GM18498 (cell line): ENCODE data around the gene SYNCRIP.
"Not testable (repeated sequence)": the region's sequence is repeated elsewhere in the genome, so short reads cannot be mapped to it uniquely, and the experiment has no call there.

Experiments used
- ATAC-seq: cut with Tn5 transposase; IDR thresholded peaks from one replicate; pipeline ENCODE4 v1.9.1; 2021; ENCODE audit warnings: mild to moderate bottlenecking, moderate library complexity; ENCODE audit not compliant: unreplicated experiment

SYNCRIP gene

GRCh38 chr6:85642774-85643536 lies at the start of gene SYNCRIP:
Gene SYNCRIP, minus strand, starts transcription at chr6:85642886. Its CDS starts 1,447 bp downstream, at chr6:85641439.
- peak; percentile 73 for ATAC-seq

- no peak for ATAC-seq
Measured at GRCh38 chr6:85691478-85691877, 48.8 kb upstream of the SYNCRIP start.

- ATAC-seq, result no peak
Measured at GRCh38 chr6:85690071-85690470, 47.4 kb upstream of the SYNCRIP start.

GRCh38 chr6:85685713-85686112 lies 43.0 kb upstream of the SYNCRIP start:
- ATAC-seq, result peak; percentile 93

- no peak for ATAC-seq
Measured at GRCh38 chr6:85684809-85685171, 42.1 kb upstream of the SYNCRIP start.

DNA sequence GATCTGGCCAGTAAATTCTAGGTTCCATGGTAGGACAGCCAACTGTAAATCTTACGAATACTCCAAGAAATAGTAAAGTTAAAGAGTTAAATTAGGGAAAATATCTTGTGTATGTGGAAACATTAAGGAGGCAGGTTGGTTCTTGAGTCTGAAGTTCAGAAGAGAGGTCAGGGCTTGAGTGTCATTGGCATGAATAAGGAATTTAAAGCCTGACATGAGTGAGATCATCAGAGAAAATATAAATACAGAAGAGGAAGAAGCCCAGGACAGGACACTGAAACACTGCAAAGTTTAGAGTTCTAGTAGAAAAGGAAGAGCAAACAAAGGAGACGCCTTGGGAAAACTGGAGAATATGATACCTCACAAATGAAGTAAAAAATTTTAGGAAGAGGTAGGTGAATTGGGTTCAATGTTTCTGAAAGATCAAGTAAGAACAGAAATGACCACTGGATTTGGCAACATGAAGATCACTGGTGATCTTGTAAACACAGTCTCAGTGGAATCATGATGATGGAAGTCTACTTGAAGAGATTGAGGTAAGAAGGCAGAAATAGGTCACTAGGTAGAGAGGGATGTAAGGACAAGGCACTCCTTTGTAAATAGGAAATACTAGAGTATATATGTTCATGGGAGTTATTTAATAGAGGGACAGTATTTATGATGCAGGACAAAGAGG lies 41.6 kb upstream of the SYNCRIP start:
- ATAC-seq, result no peak

- not testable (repeated sequence) for ATAC-seq
Measured at GRCh38 chr6:85681899-85682298, 39.2 kb upstream of the SYNCRIP start.

GRCh38 chr6:85680388-85680787 lies 37.7 kb upstream of the SYNCRIP start:
- ATAC-seq, result no peak

DNA sequence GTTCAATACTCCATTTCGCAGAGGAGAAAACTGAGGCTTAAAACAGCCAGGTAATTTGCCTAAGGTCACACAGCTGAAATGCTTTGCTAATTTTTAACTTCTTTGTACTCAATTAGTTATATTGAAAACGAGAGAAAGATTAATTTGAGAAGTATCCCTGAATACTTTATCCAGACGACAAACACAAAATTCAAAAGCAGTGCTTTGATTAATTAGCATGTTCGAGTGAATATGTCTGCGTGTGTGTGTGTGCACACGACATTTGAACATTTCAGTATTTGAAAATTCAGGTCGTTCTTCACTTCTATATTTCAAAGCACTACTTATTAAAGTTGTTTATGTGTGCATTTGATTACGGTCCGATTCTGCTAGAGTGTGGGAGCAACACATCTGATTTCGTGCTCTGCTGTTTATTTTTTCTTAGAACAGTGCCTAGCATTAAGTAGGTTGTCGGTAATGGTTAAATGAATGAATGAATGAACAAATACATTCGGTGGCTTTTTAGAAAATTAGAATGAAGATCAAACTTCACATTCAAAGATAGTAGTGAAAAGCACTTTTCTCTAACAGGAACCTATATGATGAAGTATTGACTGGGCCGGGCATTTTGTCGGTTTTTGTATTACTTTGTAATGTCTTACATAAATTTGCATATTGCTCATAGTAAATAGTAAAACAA lies 36.9 kb upstream of the SYNCRIP start:
- ATAC-seq, result no peak

GRCh38 chr6:85678602-85679444 lies 36.1 kb upstream of the SYNCRIP start:
- ATAC-seq, result peak; percentile 78

- ATAC-seq, result no peak
Measured at GRCh38 chr6:85678026-85678601, 35.4 kb upstream of the SYNCRIP start.

- no peak for ATAC-seq
Measured at GRCh38 chr6:85677234-85677956, 34.7 kb upstream of the SYNCRIP start.

DNA sequence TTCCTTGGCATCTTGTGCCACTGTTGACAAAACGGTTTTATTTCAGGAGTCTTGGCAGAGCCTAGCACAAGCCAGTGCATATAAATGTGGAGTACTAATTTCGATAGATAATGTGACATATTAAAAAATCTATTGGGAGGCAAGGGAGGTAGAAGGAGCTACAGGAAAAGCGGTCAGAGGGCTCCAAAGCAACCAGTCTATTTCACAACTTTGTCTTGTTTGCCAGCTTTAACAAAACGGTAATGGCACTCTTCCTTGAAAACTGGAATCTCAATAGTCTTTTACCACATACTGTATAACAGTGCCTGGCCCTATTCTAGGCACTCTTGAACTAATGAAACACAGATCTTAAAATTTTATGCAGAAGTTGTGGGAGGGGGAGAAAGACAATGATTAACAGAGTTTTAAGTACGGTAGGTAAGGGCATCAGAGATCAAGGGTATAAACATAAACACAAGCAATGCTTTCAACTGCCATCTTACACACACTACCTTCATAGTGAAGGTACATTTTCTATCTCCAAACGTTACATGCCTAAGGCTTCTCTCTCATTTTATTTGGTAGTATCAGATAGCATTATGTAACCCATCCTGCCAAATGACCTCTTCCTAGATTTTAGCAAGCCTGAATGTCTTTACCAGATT lies 33.5 kb upstream of the SYNCRIP start:
- ATAC-seq, result no peak

DNA sequence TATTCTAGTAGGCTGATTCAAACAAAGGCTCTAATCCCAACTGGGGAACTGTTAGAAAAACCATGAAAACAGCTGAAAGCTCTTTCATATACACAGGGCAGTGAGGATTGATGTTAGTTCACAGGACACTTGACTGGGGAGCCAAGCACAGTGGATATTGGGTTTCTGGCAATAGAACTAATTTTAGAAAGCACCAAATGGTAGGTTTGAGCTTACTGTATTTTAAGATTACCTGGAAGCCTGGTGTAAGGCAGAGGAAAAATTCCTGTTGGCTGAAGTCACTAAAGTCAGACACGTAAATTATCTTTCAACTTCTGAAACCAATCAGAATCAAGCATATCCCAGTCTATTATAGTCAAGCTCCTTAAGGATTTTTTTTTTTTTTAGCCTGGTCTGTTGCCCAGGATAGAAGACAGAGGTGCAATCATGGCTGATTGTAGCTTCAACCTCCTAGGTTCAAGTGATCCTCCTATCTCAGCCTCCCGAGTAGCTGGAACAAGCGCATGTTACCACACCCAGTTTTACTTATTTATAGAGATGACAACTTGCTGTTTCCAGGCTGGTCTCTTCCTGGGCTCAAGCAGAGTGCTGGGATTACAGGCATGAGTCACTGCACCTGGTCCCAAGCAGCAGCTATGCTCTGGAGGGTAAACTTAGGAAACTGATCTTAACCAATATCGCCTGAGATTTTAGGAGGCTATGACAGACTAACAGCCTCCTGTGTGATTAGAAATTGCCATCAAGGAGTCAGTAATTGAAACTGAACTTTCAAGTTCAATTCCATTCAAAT lies 32.5 kb upstream of the SYNCRIP start:
- ATAC-seq, result no peak

- no peak for ATAC-seq
Measured at GRCh38 chr6:85674604-85675003, 31.9 kb upstream of the SYNCRIP start.

DNA sequence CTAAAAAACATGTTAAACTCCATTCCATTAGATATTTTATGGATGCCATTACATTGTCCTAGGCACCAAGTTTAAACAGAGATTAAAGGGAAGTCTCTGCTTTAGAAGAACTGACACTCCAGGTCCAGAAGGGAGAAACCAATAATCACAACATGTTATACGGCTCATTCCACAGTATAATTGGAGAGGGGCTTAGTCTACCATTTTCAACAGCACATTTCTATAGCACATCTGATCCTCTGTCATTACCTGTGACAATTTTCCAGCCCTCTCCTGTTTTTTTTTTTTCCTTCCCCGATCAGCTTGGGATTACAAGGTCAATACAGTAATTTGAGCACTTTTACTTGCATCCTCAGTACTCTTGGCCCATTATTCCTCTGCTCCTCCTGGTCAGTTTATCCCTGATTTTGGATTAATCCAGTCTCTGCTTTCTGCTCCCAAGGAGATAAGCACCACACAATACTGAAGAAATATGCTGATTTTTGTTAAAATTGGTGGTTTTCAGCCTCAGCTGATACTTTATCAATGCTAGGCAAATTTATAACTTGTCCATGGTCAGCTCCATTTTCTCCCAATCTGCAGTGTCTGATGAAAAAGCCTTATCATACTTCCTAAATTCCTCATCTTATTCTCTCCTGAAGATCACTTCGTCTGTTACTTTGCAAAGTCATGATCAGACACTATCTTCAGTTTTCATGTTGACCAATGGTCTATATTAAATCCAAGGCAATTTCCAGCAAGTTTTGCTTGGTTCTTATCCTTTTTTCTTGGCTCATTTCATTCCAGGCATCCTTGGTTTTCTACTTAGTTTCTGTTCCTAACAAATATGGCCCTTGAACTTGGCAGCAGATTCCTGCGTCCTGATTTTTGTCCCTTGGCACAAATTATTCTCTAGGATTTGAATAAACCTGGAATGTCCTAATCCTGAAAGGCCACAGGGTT lies 30.8 kb upstream of the SYNCRIP start:
- no peak for ATAC-seq

DNA sequence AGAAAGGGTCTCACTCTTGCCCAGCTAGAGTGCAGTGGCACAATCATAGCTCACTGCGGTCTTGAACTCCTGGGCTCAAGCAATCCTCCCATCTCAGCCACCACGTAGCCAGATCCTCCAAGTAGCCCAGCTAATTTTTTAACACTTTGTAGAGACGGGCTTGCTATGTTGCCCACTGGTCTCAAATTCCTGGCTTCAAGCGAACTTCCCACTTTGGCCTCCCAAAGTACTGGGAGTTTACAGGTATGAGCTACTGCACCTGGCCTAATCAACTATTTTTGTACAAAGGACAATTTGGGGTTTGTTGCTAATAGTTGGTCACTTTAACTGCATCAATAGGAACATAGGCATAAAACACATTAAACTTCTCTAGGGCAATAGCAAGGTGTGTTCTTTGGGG lies 29.9 kb upstream of the SYNCRIP start:
- no peak for ATAC-seq

DNA sequence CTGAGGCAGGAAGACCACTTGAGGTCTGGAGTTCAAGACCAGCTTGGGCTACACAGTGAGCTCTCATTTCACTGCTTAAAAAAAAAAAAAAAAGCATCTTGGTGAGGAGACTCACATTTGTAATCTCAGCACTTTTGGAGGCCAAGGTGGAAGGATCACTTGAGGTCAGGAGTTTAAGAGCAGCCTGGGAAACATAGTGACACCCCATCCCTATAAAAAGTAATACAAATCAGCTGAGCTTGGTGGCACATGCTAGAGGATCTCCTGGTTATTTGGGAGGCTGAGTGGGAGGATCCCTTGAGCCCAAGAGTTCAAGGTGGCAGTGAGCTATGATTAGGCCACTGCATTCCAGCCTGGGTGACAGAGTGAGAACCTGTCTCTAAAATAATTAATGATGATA lies 29.4 kb upstream of the SYNCRIP start:
- ATAC-seq, result no peak
